ENCODE results near the gene RAD51B.

DNA sequence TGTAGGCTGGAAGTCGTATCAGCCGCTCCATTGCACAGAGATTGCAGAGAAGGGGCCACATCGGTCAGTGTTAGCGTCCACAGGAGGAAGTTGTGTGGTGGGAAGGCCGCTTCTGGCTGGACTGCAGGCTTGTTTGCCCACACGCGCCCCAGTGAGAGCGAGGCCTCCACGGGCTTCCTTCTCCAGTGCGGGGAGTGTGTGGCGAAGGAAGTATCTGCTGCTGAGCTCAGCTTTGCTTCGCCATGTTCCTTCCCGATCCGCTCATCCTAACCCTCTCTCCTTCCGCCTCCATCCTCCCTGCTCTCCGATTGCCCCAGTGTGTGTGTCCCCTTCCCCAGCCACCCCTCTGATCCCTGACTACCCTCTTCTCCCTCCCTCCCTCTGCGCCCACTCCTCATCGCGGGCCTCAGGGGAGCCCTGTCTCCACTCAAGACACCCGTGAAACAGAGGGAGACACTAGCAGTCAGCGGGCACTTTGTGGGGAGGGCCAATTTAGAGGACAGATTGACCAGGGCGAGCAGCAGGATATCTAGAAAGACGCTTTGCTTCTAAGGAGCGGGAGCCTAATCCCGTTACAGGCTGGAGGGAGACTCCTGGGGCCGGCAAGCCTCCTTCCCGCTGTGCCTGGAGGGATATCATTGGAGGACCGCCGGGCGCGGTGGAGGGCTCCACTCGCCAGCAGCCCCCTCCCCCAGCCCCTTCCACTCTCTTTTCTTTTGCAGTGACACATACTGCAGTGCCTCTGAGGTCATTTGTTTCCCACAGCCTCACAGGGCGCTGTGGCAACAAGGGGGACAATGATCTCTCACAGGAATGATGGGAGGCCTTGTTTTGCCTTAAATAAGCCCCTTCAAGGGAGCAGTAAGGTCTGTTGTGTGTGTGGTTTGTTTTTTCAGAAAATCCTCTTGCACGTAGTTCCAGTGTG is 544.5 kb downstream of the RAD51B start:
- no peak for TF ChIP-seq CTCF (IDR thresholded peaks at IDR 0.05; ENCODE audit: poor library complexity)
- no peak for TF ChIP-seq EZH2 (IDR thresholded peaks at IDR 0.05; ENCODE audit: borderline replicate concordance)

All from hepatocyte (in vitro differentiated cells).